Measurements from ENCODE around the gene GP1BB.

GP1BB gene

DNA sequence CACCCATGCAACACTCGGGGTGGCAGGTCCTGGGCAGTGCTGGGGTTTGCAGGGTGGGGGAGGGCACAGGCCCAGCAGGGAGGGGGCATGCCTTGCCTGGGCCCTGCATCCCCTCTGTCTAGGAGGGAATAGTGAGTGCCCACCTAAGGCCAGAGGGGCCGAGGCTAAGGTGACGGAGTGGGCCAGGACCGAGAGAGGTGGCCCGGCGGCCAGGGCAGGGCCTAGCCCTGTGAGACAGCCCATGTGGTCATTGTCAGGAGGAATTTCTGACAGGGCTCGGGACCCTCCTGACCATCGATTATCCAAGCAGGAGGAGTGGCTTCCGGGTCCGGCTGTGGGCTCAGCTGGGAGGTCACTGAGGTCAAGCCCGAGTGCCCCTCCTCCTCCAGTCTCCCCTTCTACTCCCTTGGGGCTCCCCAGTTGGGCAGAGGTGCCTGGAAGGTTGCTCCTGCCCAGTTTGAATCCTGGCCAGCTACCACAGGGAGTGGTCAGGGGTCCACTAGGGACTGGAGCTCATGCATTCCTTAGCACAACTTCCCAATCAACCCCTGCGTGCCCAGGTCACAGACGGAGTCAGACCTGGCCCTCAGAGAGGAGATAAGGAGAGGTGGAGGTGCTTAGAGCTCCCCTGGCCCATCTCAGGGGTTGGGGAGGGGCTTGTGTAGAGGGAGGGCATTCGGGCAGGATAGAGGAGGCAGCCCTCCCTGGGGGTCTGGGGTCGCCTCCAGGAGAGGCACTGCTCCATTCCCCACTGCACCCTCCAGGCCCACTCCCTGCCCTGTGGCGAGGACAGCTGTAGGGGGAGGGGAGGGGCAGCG, 14.7 kb downstream of the GP1BB start:
- no peak for DNase-seq (ENCODE audit: extremely low read depth, low read depth)
- TF ChIP-seq CTCF (IDR thresholded peaks at IDR 0.05; ENCODE audit: low read depth, low read length), result no peak

DNA sequence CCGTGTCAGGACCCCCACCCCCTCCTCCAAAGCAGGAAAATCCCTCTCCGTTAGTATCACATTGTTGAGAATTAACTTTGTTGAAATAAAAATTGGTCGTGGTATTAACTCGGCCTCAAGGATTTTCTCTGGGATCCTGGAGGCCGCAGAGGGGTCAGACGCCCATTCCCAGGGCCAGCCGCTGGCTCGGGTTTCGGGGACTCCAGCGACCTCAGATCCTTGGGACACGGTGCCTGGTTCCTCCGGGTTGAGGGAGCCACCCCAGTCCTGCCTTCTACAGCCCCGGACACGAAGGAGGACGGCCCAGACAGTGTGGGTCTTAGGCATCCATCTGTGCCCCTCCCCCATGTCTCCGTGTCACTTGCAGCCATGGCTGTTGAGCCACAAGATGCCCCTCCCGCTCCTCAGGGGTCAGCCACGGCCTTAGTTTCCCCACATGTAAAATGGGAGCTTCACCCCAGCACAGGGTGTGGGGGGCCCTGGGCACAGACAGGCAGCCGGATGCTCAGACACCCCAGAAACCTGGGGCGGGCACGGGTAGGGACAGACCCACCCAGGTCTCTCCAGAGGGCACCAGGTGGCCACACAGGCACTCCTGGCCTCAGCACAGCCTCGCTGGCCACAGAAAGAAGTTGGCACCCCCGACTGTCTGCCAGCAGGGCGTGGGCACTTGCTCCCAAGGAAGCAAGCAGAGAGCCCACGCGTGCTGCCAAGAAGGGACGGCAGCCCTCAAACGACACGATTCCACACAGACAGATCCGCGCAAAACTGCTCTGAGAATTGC, 15.5 kb downstream of the GP1BB start:
- no peak for DNase-seq (ENCODE audit: extremely low read depth, low read depth)
- no peak for TF ChIP-seq CTCF (IDR thresholded peaks at IDR 0.05; ENCODE audit: low read depth, low read length)

DNA sequence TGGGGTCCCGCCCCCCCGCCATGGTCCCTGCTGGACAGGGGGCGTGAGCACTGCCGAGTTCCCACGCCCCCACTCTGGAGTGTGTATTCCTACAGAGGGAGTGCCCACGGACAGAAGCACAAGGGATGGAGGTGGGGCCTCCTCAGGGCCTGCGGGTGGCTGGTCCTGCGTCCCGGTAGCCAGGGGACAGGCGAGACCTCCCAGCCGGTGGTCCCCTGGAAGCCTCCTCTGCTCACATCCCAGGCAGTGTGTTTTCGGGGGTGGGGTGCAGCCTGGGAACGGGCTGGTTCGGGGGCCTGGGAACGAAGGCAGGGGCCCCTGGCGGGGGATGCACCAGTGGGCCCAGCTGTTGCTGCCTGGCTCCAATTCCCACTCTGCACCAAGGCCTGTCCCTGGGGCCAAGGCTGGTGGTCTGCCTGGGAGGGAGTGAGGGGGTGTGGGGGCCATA, 16.1 kb downstream of the GP1BB start:
- DNase-seq (ENCODE audit: extremely low read depth, low read depth), result no peak
- no peak for TF ChIP-seq CTCF (IDR thresholded peaks at IDR 0.05; ENCODE audit: low read depth, low read length)

DNA sequence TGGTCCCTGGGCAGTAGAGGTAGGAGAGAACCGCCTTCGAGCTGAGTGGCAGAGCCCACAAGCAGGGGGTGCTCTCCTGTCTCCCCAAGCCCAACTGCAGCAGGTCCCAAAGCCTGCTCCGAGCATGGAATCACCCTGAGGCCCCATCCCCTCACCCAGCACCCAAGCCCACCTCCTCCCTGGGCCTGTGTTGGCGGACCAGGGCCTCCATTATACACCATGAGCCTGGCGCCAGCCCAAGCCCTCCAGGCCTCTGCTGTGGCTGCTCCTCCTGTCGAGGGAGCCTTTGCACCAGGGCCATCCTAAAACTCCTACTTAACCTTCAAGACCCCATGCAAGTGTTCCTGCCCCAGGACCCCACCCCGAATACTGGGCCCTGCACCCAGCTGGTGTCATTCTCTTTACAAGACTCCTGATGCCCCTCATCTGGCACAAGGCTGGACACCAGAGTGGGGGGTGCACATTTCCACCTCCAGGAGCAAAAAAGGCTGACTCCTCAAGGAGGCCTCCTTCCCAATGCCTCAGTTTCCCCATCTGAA, 16.6 kb downstream of the GP1BB start:
- DNase-seq (ENCODE audit: extremely low read depth, low read depth), result no peak
- no peak for TF ChIP-seq CTCF (IDR thresholded peaks at IDR 0.05; ENCODE audit: low read depth, low read length)

- DNase-seq (ENCODE audit: extremely low read depth, low read depth), result no peak
- no peak for TF ChIP-seq CTCF (IDR thresholded peaks at IDR 0.05; ENCODE audit: low read depth, low read length)
Observed at GRCh38 chr22:19740586-19740985, 17.2 kb downstream of the GP1BB start.

GRCh38 chr22:19741053-19741452, 17.7 kb downstream of the GP1BB start:
- no peak for TF ChIP-seq CTCF (IDR thresholded peaks at IDR 0.05; ENCODE audit: low read depth, low read length)
- DNase-seq (ENCODE audit: extremely low read depth, low read depth), result no peak
